ENCODE data around the gene RAB3A.

The RAB3A gene

DNA sequence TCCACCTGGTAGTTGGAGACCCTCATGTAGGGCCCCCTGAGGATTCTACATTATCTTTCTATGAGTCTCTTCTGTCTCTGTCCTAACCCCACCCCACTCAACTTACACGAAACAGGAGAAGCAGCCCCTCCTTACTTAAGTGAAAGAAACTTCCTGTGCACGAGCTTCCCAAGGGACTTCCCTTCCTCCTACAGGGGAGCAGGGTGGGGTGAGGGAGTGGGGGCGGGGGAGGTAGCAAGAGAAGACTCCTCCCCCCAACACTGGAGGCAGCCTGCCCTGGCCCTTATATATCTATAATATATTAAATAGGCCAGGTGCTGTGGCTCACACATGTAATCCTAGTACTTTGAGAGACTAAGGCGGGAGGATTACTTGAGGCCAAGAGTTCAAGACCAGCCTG is 27.9 kb upstream of the RAB3A start:
- TF ChIP-seq, protein P1, sequence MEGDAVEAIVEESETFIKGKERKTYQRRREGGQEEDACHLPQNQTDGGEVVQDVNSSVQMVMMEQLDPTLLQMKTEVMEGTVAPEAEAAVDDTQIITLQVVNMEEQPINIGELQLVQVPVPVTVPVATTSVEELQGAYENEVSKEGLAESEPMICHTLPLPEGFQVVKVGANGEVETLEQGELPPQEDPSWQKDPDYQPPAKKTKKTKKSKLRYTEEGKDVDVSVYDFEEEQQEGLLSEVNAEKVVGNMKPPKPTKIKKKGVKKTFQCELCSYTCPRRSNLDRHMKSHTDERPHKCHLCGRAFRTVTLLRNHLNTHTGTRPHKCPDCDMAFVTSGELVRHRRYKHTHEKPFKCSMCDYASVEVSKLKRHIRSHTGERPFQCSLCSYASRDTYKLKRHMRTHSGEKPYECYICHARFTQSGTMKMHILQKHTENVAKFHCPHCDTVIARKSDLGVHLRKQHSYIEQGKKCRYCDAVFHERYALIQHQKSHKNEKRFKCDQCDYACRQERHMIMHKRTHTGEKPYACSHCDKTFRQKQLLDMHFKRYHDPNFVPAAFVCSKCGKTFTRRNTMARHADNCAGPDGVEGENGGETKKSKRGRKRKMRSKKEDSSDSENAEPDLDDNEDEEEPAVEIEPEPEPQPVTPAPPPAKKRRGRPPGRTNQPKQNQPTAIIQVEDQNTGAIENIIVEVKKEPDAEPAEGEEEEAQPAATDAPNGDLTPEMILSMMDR (IDR thresholded peaks at IDR 0.05; ENCODE audit: low read depth, low read length) = no peak
- peak; percentile 84 for DNase-seq

DNA sequence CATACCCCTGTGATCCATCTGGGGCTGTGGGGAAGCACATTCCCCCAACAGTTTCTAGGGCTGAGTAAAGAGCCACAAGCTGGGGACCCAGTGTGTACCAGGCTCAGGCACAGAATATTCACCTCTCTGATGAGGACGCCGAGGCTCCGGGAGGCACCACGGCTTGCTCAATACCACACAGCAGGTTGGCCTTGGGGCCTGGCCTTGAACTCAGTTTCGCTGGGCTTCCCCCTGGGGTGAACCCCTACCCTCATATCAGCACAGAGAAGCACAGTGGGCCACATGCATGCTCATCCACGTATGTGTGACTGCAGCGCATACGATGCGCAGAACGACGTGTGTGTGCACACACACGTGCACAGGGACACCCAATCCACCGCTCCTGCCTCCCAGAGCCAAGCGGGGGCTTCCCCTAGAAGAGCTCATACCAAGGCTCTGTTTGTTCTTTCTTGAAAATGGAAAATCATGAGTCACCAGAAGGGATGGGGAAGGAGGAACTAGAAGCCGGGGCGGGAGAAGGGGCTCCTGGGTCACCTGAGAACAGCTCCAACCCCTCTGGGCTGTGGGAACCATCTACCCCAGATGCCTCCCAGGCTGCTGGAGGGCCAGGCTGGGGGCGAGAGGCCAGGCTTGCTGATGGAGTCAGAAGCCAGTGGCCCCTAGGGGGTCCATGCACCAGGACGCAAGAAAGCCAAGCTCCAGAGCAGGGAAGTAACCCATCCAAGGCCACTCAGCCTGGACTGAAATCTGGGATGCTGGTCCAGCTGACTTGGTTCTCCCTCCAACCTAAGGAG is 27.3 kb upstream of the RAB3A start:
- Histone ChIP-seq H3K27ac (peak overlapping the region; percentile 61), H3K27me3 (ENCODE audit: insufficient read depth, low read depth, severe bottlenecking) (no peaks in the 10 kb centered on the region), H3K36me3 (no peaks in the 10 kb centered on the region), H3K4me3 (ENCODE audit: low read depth, low read length) (no peak overlapping the region), H3K9me3 (ENCODE audit: severe bottlenecking) (no peaks in the 10 kb centered on the region)
- no peak for DNase-seq
- TF ChIP-seq, protein P1 (IDR thresholded peaks at IDR 0.05; ENCODE audit: low read depth, low read length) = no peak

More for the DNA sequence above, 27.9 kb upstream of the RAB3A start:
- H3K9me3 ChIP-seq (ENCODE audit: severe bottlenecking) = no peaks in the 10 kb centered on the region
- no peaks in the 10 kb centered on the region for H3K36me3 ChIP-seq
- no peak overlapping the region for H3K4me3 ChIP-seq (ENCODE audit: low read depth, low read length)
- no peaks in the 10 kb centered on the region for H3K27me3 ChIP-seq (ENCODE audit: insufficient read depth, low read depth, severe bottlenecking)
- H3K27ac ChIP-seq = peak overlapping the region; percentile 84

DNA sequence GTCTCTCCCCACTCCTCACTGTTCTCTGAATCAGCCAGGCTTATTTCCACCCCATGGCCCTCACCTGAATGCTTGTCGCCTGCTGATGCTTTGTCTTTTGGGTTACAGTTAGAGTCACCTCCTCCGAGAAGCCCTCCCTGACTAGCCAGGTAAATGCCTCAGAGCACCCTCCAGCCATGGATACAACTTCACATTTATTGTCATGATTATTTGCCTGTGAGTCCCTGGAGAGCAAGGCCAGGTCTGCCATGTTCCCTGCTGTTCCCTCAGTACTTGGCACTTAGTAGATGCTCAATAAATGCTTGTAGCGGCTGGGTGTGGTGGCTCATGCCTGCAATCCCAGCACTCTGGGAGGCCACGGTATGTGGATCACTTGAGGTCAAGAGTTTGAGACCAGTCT is 26.1 kb upstream of the RAB3A start:
- H3K27me3 ChIP-seq (ENCODE audit: insufficient read depth, low read depth, severe bottlenecking) = no peaks in the 10 kb centered on the region
- no peak for DNase-seq
- no peaks in the 10 kb centered on the region for H3K36me3 ChIP-seq
- H3K9me3 ChIP-seq (ENCODE audit: severe bottlenecking) = no peaks in the 10 kb centered on the region
- no peak overlapping the region for H3K4me3 ChIP-seq (ENCODE audit: low read depth, low read length)
- TF ChIP-seq, protein P1 (IDR thresholded peaks at IDR 0.05; ENCODE audit: low read depth, low read length) = no peak
- H3K27ac ChIP-seq = no peak overlapping the region

DNA sequence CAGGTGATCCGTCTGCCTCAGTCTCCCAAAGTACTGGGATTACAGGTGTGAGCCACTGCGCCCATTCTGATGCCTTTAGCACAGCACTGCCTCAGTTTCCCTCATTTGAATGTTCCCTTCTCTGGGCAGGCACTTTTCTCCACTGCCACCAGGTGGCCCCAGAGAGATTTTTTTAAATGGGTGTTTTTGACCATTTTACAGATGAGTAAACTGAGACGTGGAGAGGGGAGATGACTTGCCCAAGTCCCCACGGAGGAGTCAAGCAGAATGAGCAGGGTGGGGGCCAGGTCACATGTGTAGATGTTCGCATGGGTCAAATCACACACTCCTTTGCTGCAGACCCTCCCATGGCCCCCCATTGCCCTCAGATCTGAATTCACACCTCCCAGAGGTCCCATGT is 25.6 kb upstream of the RAB3A start:
- TF ChIP-seq, protein P1 (IDR thresholded peaks at IDR 0.05; ENCODE audit: low read depth, low read length) = 0 out of 2 replicates have a peak, but pooled peaks have one; percentile 26
- no peak for DNase-seq
- H3K27me3 ChIP-seq (ENCODE audit: insufficient read depth, low read depth, severe bottlenecking) = no peaks in the 10 kb centered on the region
- no peak overlapping the region for H3K27ac ChIP-seq
- H3K4me3 ChIP-seq (ENCODE audit: low read depth, low read length) = no peak overlapping the region
- H3K36me3 ChIP-seq = no peaks in the 10 kb centered on the region
- no peaks in the 10 kb centered on the region for H3K9me3 ChIP-seq (ENCODE audit: severe bottlenecking)

DNA sequence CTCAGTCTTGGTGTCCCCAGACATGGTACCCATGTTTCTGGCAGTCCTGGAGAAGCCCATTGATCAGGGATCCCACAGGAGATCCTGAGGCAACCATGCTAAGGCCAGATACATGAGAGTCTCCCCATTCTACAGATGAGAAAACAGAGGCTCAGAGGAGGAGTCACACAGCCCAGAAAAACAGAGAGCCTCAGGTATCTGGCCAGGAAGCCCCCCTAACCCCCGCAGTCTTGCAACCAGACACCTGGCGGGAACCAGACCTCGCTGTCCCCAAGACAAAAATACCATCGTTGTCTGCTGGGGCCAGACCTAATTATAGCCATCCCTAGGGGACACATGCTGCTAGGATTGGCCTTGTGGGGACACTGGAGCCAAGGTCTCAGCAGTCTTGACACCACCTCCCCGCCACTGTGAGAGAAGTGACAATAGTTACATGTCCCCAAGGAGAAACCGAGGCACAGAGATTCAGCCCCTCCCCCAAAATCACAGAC is 24.0 kb upstream of the RAB3A start:
- Histone ChIP-seq H3K36me3 (no peaks in the 10 kb centered on the region), H3K4me3 (ENCODE audit: low read depth, low read length) (no peak overlapping the region), H3K27ac (no peak overlapping the region), H3K27me3 (ENCODE audit: insufficient read depth, low read depth, severe bottlenecking) (no peaks in the 10 kb centered on the region), H3K9me3 (ENCODE audit: severe bottlenecking) (no peaks in the 10 kb centered on the region)
- TF ChIP-seq, protein P1 (IDR thresholded peaks at IDR 0.05; ENCODE audit: low read depth, low read length) = no peak
- DNase-seq = no peak

Data from WERI-Rb-1 (cell line).